SH-SY5Y (cell line): ENCODE results near the gene OLFML1.

Source experiments
- GATA2 ChIP-seq: IDR thresholded peaks from 2 replicates; pipeline ENCODE4 v1.6.1; 2011; ENCODE audit warnings: mild to moderate bottlenecking, low read depth, low read length
- GATA3 ChIP-seq: IDR thresholded peaks from 2 replicates; pipeline ENCODE4 v1.6.1; 2011; ENCODE audit warnings: low read depth, mild to moderate bottlenecking, low read length, moderate library complexity

GRCh38 chr11:7558046-7558445 is 72.7 kb downstream of the OLFML1 start:
- TF ChIP-seq GATA2 (no peak), GATA3 (no peak)
